PC-9 (cell line): ENCODE results near the gene C3orf85. TPM values are rescaled to one million over a fixed set of nuclear protein-coding genes. Genes with fewer than 3 reads are reported as not detected.

Experiments
- BruUV-seq: library from RNA; stranded (reverse); fragments of 400-500 nt; replicated peaks from 2 replicates; lab custom pipeline; 2021; lab: Mats Ljungman, UMichigan
- CTCF ChIA-PET: fragments of 300-600 bp; sonication (Branson Sonifier 250); formaldehyde crosslinking; loops from one replicate; lab custom pipeline; 2022; ENCODE audit warnings: antibody characterized with exemption; lab: Charles Lee
- POLR2A ChIA-PET: fragments of 300-600 bp; sonication (Branson Sonifier 250); formaldehyde crosslinking; loops from one replicate; lab custom pipeline; 2022; ENCODE audit warnings: antibody characterized with exemption; ENCODE audit not compliant: unreplicated experiment; lab: Charles Lee
- DNase-seq, 2 experiments: peaks; one replicate each; pipeline versions ENCODE4 v3.0.0 to v3.0.0-alpha.2; 2015 to 2022; ENCODE audit warnings: mixed read lengths in 1 of 2
- H2AFZ ChIP-seq: fragments of 200-600 bp; sonication (generic); 2 replicates; pipeline ENCODE4 v1.8.1; 2017; ENCODE audit warnings: antibody characterized with exemption
- H3F3A ChIP-seq: fragments of 200-600 bp; sonication (generic); 2 replicates; pipeline ENCODE4 v1.8.1; 2017; ENCODE audit warnings: antibody characterized with exemption, mild to moderate bottlenecking, low read depth; ENCODE audit not compliant: insufficient read depth
- H3K27ac ChIP-seq: fragments of 200-600 bp; sonication (generic); 2 replicates; pipeline ENCODE4 v1.6.1; 2016; ENCODE audit warnings: mixed run types
- H3K27me3 ChIP-seq: fragments of 200-600 bp; sonication (generic); 2 replicates; pipeline ENCODE4 v1.6.1; 2016; ENCODE audit warnings: low read depth, mixed run types; ENCODE audit not compliant: insufficient read depth
- H3K36me3 ChIP-seq: fragments of 200-600 bp; sonication (generic); 2 replicates; pipeline ENCODE4 v1.6.1; 2016; ENCODE audit warnings: low read depth, mixed run types
- H3K4me1 ChIP-seq: fragments of 200-600 bp; sonication (generic); replicated peaks from 2 replicates; pipeline ENCODE4 v1.6.1; 2016; ENCODE audit warnings: mixed run types; ENCODE audit not compliant: insufficient read depth
- H3K4me2 ChIP-seq: fragments of 200-600 bp; sonication (generic); 2 replicates; pipeline ENCODE4 v1.6.1; 2017; ENCODE audit warnings: mixed run types
- H3K4me3 ChIP-seq: fragments of 200-600 bp; sonication (generic); 2 replicates; pipeline ENCODE4 v1.6.1; 2016; ENCODE audit warnings: mixed run types
- H3K79me2 ChIP-seq: fragments of 200-600 bp; sonication (generic); 2 replicates; pipeline ENCODE4 v1.6.1; 2017; ENCODE audit warnings: low read depth, mixed run types
- H3K9me2 ChIP-seq: fragments of 200-600 bp; sonication (generic); 2 replicates; pipeline ENCODE4 v1.8.1; 2017; ENCODE audit warnings: mild to moderate bottlenecking; ENCODE audit not compliant: insufficient read depth
- H3K9me3 ChIP-seq: fragments of 200-600 bp; sonication (generic); 2 replicates; pipeline ENCODE4 v1.8.1; 2016; ENCODE audit warnings: low read depth; ENCODE audit not compliant: insufficient read depth
- H4K20me1 ChIP-seq: fragments of 200-600 bp; sonication (generic); 2 replicates; pipeline ENCODE4 v1.8.1; 2017; ENCODE audit not compliant: insufficient read depth
- EZH2 ChIP-seq: fragments of 200-600 bp; sonication (generic); IDR thresholded peaks from 2 replicates; pipeline ENCODE4 v1.8.0; 2017; ENCODE audit warnings: antibody characterized with exemption, low read depth
- intact Hi-C: fragments of 100-400 bp; cut with micrococcal nuclease; formaldehyde crosslinking; loops from one replicate; pipeline ENCODE4 v1.10.0; 2022; ENCODE audit not compliant: unreplicated experiment
- total RNA-seq: library from RNA; stranded (reverse); gene quantifications from 2 replicates; pipeline ENCODE4 v1.2.3, GENCODE V29; 2021
- TF ChIP-seq, protein P1 (sequence below): fragments of 200-600 bp; sonication (generic); conservative IDR thresholded peaks from 2 replicates; pipeline ENCODE4 v1.6.1; 2017; ENCODE audit warnings: mixed run types, antibody characterized with exemption, mild to moderate bottlenecking, moderate library complexity

Gene C3orf85
- total RNA-seq, 1 experiment from 2014 or later: not detected

GRCh38 chr3:109188741-109189140 lies 52.2 kb downstream of the C3orf85 start:
- Histone ChIP-seq H3K9me3 (no peaks in the 10 kb centered on the region), H3K27ac (no peak overlapping the region), H3K36me3 (no peaks in the 10 kb centered on the region), H3F3A (no peaks in the 10 kb centered on the region), H3K27me3 (no peaks in the 10 kb centered on the region), H3K4me3 (no peak overlapping the region), H3K79me2 (no peaks in the 10 kb centered on the region), H3K4me2 (no peak overlapping the region), H3K9me2 (no peaks in the 10 kb centered on the region), H2AFZ (no peak overlapping the region), H4K20me1 (no peaks in the 10 kb centered on the region), H3K4me1 (no peaks in the 10 kb centered on the region)
- no peak for DNase-seq
- ChIA-PET POLR2A (no interaction called here), CTCF (no interaction called here)
- intact Hi-C loops: no loop called here
- TF ChIP-seq EZH2: no peak
- TF ChIP-seq, protein P1, sequence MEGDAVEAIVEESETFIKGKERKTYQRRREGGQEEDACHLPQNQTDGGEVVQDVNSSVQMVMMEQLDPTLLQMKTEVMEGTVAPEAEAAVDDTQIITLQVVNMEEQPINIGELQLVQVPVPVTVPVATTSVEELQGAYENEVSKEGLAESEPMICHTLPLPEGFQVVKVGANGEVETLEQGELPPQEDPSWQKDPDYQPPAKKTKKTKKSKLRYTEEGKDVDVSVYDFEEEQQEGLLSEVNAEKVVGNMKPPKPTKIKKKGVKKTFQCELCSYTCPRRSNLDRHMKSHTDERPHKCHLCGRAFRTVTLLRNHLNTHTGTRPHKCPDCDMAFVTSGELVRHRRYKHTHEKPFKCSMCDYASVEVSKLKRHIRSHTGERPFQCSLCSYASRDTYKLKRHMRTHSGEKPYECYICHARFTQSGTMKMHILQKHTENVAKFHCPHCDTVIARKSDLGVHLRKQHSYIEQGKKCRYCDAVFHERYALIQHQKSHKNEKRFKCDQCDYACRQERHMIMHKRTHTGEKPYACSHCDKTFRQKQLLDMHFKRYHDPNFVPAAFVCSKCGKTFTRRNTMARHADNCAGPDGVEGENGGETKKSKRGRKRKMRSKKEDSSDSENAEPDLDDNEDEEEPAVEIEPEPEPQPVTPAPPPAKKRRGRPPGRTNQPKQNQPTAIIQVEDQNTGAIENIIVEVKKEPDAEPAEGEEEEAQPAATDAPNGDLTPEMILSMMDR: no peak
- BruUV-seq: no TSS peak

DNA sequence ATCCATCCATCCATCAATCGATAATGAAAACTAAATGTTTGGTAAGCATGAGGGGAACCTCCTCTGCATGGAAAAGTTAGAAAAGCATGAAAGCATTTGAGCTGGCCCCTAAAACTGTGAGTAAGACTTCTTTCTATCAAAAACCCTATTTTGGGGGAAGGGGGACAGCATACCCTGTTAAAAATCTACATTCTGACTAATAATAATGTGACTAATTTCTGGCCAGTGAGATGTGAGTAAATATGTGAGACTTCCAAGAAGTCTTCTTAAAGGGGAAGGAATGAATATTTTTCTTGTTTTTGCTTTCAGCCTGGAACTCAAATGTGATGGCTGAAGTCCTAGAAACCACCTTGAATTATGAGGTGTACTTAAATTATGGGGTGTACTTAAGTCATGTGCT lies 54.9 kb downstream of the C3orf85 start:
- Histone ChIP-seq H4K20me1 (no peaks in the 10 kb centered on the region), H3K4me3 (no peak overlapping the region), H3K36me3 (no peaks in the 10 kb centered on the region), H3K4me2 (no peak overlapping the region), H3K79me2 (no peaks in the 10 kb centered on the region), H3K9me3 (no peaks in the 10 kb centered on the region), H3F3A (no peaks in the 10 kb centered on the region), H3K27ac (no peak overlapping the region), H3K4me1 (no peaks in the 10 kb centered on the region), H3K27me3 (no peaks in the 10 kb centered on the region), H3K9me2 (no peaks in the 10 kb centered on the region), H2AFZ (no peak overlapping the region)
- POLR2A ChIA-PET: no interaction called here
- intact Hi-C loops: no loop called here
- TF ChIP-seq, protein P1: no peak
- no peak for TF ChIP-seq EZH2
- no TSS peak for BruUV-seq
- CTCF ChIA-PET: no interaction called here
- DNase-seq: no peak

DNA sequence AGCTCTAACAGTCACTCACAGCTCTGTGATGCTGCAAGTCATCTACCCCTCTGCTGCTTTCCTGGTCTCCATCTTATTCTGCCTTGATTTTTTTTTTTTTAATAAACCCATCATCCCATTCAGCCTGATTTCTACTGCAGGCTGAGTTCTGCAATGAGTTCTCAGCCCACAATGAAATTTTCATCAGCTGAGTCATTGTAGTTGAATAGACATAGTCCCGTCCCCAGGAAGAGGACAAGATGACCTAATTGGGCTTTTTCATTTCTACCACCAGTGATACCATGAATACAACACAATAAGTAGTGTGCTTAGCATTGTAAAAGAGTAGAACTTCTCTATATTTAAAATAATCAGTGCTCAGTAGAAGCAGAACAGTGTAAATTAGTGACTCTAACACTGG lies 59.3 kb downstream of the C3orf85 start:
- H3K4me1 ChIP-seq: no peaks in the 10 kb centered on the region
- TF ChIP-seq EZH2: no peak
- TF ChIP-seq, protein P1: no peak
- H4K20me1 ChIP-seq: no peaks in the 10 kb centered on the region
- POLR2A ChIA-PET: no interaction called here
- H3K4me2 ChIP-seq: no peak overlapping the region
- no peak overlapping the region for H3K27ac ChIP-seq
- no peak overlapping the region for H2AFZ ChIP-seq
- H3K36me3 ChIP-seq: no peaks in the 10 kb centered on the region
- H3K27me3 ChIP-seq: no peaks in the 10 kb centered on the region
- H3K9me3 ChIP-seq: no peaks in the 10 kb centered on the region
- no peaks in the 10 kb centered on the region for H3F3A ChIP-seq
- H3K4me3 ChIP-seq: no peak overlapping the region
- H3K9me2 ChIP-seq: no peaks in the 10 kb centered on the region
- intact Hi-C loops: no loop called here
- DNase-seq: no peak
- CTCF ChIA-PET: no interaction called here
- BruUV-seq: no TSS peak
- H3K79me2 ChIP-seq: no peaks in the 10 kb centered on the region

Other genes starting within 250 kb of the C3orf85 start
- not detected in 2 replicates for gene GUCA1C, start 182.8 kb upstream of the C3orf85 start, total RNA-seq
- gene MORC1, start 18.6 kb upstream of the C3orf85 start, total RNA-seq: not detected in 2 replicates
- not detected in 2 replicates for gene DPPA2, start 179.8 kb downstream of the C3orf85 start, total RNA-seq
- not detected in 2 replicates for gene DPPA4, start 200.8 kb downstream of the C3orf85 start, total RNA-seq